ENCODE measurements around the gene ANKRD7.

ANKRD7 gene

DNA sequence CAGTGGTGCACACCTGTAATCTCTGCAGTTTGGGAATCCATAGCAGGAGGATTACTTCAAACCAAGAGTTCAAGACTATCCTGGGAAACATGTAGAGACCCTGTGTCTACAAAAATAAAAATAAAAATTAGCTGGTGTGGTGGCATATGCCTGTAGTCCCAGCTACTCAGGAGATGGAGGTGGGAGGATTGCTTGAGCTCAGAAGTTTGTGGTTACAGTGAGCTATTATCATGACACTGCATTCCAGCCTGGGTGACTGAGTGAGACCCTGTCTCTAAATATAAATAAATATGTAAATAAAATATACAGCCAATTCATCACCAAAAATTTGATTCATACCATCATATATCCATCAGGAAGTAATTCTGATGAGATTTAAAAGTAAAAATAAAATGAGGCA lies 60.9 kb downstream of the ANKRD7 start:
- TF ChIP-seq, protein P1, sequence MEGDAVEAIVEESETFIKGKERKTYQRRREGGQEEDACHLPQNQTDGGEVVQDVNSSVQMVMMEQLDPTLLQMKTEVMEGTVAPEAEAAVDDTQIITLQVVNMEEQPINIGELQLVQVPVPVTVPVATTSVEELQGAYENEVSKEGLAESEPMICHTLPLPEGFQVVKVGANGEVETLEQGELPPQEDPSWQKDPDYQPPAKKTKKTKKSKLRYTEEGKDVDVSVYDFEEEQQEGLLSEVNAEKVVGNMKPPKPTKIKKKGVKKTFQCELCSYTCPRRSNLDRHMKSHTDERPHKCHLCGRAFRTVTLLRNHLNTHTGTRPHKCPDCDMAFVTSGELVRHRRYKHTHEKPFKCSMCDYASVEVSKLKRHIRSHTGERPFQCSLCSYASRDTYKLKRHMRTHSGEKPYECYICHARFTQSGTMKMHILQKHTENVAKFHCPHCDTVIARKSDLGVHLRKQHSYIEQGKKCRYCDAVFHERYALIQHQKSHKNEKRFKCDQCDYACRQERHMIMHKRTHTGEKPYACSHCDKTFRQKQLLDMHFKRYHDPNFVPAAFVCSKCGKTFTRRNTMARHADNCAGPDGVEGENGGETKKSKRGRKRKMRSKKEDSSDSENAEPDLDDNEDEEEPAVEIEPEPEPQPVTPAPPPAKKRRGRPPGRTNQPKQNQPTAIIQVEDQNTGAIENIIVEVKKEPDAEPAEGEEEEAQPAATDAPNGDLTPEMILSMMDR (IDR thresholded peaks at IDR 0.05; ENCODE audit: low read depth, low read length, missing control alignments) = no peak
- DNase-seq (ENCODE audit: extremely low read depth, low read depth) = no peak
- no peak overlapping the region for H3K4me3 ChIP-seq (replicated peaks; ENCODE audit: low read depth, low read length)

- DNase-seq (ENCODE audit: extremely low read depth, low read depth) = no peak
- TF ChIP-seq, protein P1 (IDR thresholded peaks at IDR 0.05; ENCODE audit: low read depth, low read length, missing control alignments) = no peak
- H3K4me3 ChIP-seq (replicated peaks; ENCODE audit: low read depth, low read length) = no peak overlapping the region
Observed at GRCh38 chr7:118286131-118286530, 61.6 kb downstream of the ANKRD7 start.

- no peak for DNase-seq (ENCODE audit: extremely low read depth, low read depth)
- TF ChIP-seq, protein P1 (IDR thresholded peaks at IDR 0.05; ENCODE audit: low read depth, low read length, missing control alignments) = no peak
- H3K4me3 ChIP-seq (replicated peaks; ENCODE audit: low read depth, low read length) = no peak overlapping the region
Observed at GRCh38 chr7:118288098-118288497, 63.6 kb downstream of the ANKRD7 start.

DNA sequence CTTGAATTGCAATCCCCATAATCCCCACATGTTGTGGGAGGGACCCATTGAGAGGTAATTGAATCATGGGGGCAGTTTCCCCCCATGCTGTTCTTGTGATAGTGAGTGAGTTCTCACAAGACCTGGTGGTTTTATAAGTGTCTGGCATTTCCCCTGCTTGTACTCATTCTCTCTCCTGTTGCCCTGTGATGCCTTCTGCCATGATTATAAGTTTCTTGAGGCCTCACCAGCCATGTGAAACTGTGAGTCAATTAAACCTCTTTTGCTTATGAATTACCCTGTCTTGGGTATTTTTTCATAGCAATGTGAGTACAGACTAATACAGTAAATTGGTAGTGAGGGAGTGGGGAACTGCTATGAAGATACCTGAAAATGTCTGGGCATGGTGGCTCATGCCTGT lies 65.0 kb downstream of the ANKRD7 start:
- TF ChIP-seq, protein P1 (IDR thresholded peaks at IDR 0.05; ENCODE audit: low read depth, low read length, missing control alignments) = no peak
- H3K4me3 ChIP-seq (replicated peaks; ENCODE audit: low read depth, low read length) = no peak overlapping the region
- no peak for DNase-seq (ENCODE audit: extremely low read depth, low read depth)

Measured in HFF-Myc (cell line).